ENCODE results near the gene GAB4.
"Not testable (repeated sequence)": the region's sequence is repeated elsewhere in the genome, so short reads cannot be mapped to it uniquely, and the experiment has no call there.

- not testable (repeated sequence) for TF ChIP-seq CTCF (IDR thresholded peaks at IDR 0.05; ENCODE audit: poor library complexity); EZH2 (IDR thresholded peaks at IDR 0.05; ENCODE audit: borderline replicate concordance)
Observed at GRCh38 chr22:17035976-17036841, 28.2 kb upstream of the GAB4 start.

Data from hepatocyte (in vitro differentiated cells).